HEK293 (cell line): Measurements from ENCODE around the gene SFXN2.

Experiments
- CTCF ChIA-PET: fragments of 350-600 bp; formaldehyde crosslinking; extraction: SDS; loops from one replicate; lab custom pipeline; 2021; ENCODE audit warnings: antibody characterized with exemption; lab: Yijun Ruan, JAX
- POLR2A ChIA-PET: fragments of 300-600 bp; formaldehyde crosslinking; extraction: SDS; loops from one replicate; lab custom pipeline; 2020; ENCODE audit warnings: antibody characterized with exemption, inconsistent platforms; lab: Yijun Ruan, JAX
- H3K27ac ChIP-seq: fragments of 200-500 bp; sonication (Bioruptor generic); 2 replicates; pipeline ENCODE4 v1.5.1; 2014; ENCODE audit warnings: low read depth, low read length, control low read depth, inconsistent platforms; ENCODE audit errors: extremely low read depth
- H3K36me3 ChIP-seq, 2 experiments: fragments of 200-500 bp in 1 of 2; sonication (Bioruptor generic) in 1 of 2; 1 replicate in 1 of 2; 2 replicates in 1 of 2; pipeline ENCODE4 v1.5.1; 2014 to 2017; ENCODE audit warnings: inconsistent platforms in 2 of 2, low read length in 2 of 2; ENCODE audit not compliant: control insufficient read depth in 2 of 2, insufficient read depth in 1 of 2
- H3K4me1 ChIP-seq: fragments of 200-500 bp; sonication (Bioruptor generic); 2 replicates; pipeline ENCODE4 v1.5.1; 2014; ENCODE audit warnings: mild to moderate bottlenecking, low read length, inconsistent platforms; ENCODE audit not compliant: control insufficient read depth, insufficient read depth
- H3K4me3 ChIP-seq: 2 replicates; pipeline ENCODE4 v1.5.1; 2011; ENCODE audit warnings: low read depth, mild to moderate bottlenecking, control low read depth, low read length, moderate library complexity
- H3K9me3 ChIP-seq: fragments of 200-500 bp; sonication (Bioruptor generic); 2 replicates; pipeline ENCODE4 v1.5.1; 2014; ENCODE audit warnings: low read depth, low read length, inconsistent platforms; ENCODE audit not compliant: control insufficient read depth, insufficient read depth
- HOXD13 ChIP-seq: sonication (generic); formaldehyde crosslinking; IDR thresholded peaks from 2 replicates; pipeline ENCODE4 v1.8.0; 2022; ENCODE audit warnings: missing genetic modification reagents, borderline replicate concordance
- KLF1 ChIP-seq: fragments of 450-650 bp; formaldehyde crosslinking; IDR thresholded peaks from 2 replicates; pipeline ENCODE4 v1.5.1; 2016; ENCODE audit warnings: missing biosample characterization, missing genetic modification characterization
- KLF9 ChIP-seq: fragments of 450-650 bp; formaldehyde crosslinking; IDR thresholded peaks from 2 replicates; pipeline ENCODE4 v1.5.1; 2016; ENCODE audit warnings: missing biosample characterization, missing genetic modification characterization, low read depth
- MYNN ChIP-seq: fragments of 450-650 bp; formaldehyde crosslinking; IDR thresholded peaks from 2 replicates; pipeline ENCODE4 v1.5.1; 2016; ENCODE audit warnings: missing biosample characterization, missing genetic modification characterization, borderline replicate concordance
- PRDM6 ChIP-seq: fragments of 450-650 bp; formaldehyde crosslinking; IDR thresholded peaks from 2 replicates; pipeline ENCODE4 v1.5.1; 2017; ENCODE audit warnings: missing biosample characterization, missing genetic modification characterization
- ZBTB48 ChIP-seq: fragments of 450-650 bp; formaldehyde crosslinking; IDR thresholded peaks from 2 replicates; pipeline ENCODE4 v1.5.1; 2016; ENCODE audit warnings: missing biosample characterization, missing genetic modification characterization
- ZFP3 ChIP-seq: fragments of 450-650 bp; formaldehyde crosslinking; IDR thresholded peaks from 2 replicates; pipeline ENCODE4 v1.5.1; 2016; ENCODE audit warnings: low read depth, missing biosample characterization, missing genetic modification characterization
- ZNF10 ChIP-seq: fragments of 450-650 bp; formaldehyde crosslinking; IDR thresholded peaks from 2 replicates; pipeline ENCODE4 v1.5.1; 2017; ENCODE audit warnings: missing biosample characterization, missing genetic modification characterization
- ZNF37A ChIP-seq: fragments of 450-650 bp; IDR thresholded peaks from 2 replicates; pipeline ENCODE4 v1.5.1; 2018; ENCODE audit warnings: missing biosample characterization, missing genetic modification characterization
- ZNF473 ChIP-seq: fragments of 450-650 bp; formaldehyde crosslinking; IDR thresholded peaks from 2 replicates; pipeline ENCODE4 v1.5.1; 2017; ENCODE audit warnings: missing biosample characterization, missing genetic modification characterization
- ZNF510 ChIP-seq: fragments of 450-650 bp; formaldehyde crosslinking; IDR thresholded peaks from 2 replicates; pipeline ENCODE4 v1.5.1; 2018; ENCODE audit warnings: mild to moderate bottlenecking, missing genetic modification characterization, missing biosample characterization; ENCODE audit not compliant: insufficient replicate concordance
- ZNF747 ChIP-seq: fragments of 450-650 bp; formaldehyde crosslinking; IDR thresholded peaks from 2 replicates; pipeline ENCODE4 v1.5.1; 2016; ENCODE audit warnings: missing biosample characterization, missing genetic modification characterization
- ZNF768 ChIP-seq: fragments of 450-650 bp; formaldehyde crosslinking; IDR thresholded peaks from 2 replicates; pipeline ENCODE4 v1.5.1; 2018; ENCODE audit warnings: missing biosample characterization, mild to moderate bottlenecking, missing genetic modification characterization
- ZNF843 ChIP-seq: fragments of 450-650 bp; formaldehyde crosslinking; IDR thresholded peaks from 2 replicates; pipeline ENCODE4 v1.5.1; 2016; ENCODE audit warnings: missing biosample characterization, missing genetic modification characterization
- TF ChIP-seq, protein P1 (sequence below): fragments of 450-650 bp; formaldehyde crosslinking; IDR thresholded peaks from 2 replicates; pipeline ENCODE4 v1.5.1; 2016; ENCODE audit warnings: missing biosample characterization, missing genetic modification characterization, borderline replicate concordance
- TF ChIP-seq, protein P2 (sequence below): fragments of 450-650 bp; formaldehyde crosslinking; IDR thresholded peaks from 2 replicates; pipeline ENCODE4 v1.5.1; 2016; ENCODE audit warnings: missing biosample characterization, missing genetic modification characterization, borderline replicate concordance

The SFXN2 gene

DNA sequence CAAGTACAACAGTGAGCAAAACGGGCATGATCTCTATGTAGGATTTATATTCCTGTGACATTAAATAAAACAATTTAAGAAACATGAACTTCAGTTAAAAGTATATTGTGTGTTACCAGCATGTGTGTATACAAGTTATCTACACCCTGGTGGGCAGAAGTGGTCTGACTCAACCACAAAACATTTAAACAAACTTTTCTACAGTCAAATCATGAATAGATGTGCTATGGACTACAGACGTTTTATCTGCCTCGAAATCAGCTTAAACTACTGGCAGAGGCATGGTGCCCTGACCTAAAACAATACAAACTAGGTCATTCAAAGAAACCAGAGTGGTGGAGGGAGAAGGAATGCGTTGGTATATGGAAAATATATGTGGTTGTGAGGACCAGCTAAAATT, 3.8 kb upstream of the SFXN2 start (continued):
- TF ChIP-seq, protein P1, sequence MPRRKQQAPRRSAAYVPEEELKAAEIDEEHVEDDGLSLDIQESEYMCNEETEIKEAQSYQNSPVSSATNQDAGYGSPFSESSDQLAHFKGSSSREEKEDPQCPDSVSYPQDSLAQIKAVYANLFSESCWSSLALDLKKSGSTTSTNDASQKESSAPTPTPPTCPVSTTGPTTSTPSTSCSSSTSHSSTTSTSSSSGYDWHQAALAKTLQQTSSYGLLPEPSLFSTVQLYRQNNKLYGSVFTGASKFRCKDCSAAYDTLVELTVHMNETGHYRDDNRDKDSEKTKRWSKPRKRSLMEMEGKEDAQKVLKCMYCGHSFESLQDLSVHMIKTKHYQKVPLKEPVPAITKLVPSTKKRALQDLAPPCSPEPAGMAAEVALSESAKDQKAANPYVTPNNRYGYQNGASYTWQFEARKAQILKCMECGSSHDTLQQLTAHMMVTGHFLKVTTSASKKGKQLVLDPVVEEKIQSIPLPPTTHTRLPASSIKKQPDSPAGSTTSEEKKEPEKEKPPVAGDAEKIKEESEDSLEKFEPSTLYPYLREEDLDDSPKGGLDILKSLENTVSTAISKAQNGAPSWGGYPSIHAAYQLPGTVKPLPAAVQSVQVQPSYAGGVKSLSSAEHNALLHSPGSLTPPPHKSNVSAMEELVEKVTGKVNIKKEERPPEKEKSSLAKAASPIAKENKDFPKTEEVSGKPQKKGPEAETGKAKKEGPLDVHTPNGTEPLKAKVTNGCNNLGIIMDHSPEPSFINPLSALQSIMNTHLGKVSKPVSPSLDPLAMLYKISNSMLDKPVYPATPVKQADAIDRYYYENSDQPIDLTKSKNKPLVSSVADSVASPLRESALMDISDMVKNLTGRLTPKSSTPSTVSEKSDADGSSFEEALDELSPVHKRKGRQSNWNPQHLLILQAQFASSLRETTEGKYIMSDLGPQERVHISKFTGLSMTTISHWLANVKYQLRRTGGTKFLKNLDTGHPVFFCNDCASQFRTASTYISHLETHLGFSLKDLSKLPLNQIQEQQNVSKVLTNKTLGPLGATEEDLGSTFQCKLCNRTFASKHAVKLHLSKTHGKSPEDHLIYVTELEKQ (tag by site-specific recombination), result no peak
- TF ChIP-seq ZNF473 (tag by site-specific recombination), result no peak
- no peak for TF ChIP-seq ZNF768 (tag by site-specific recombination)
- peak; percentile 90 for TF ChIP-seq PRDM6
- TF ChIP-seq KLF1 (tag by site-specific recombination), result no peak
- no peak for TF ChIP-seq ZNF510 (tag by site-specific recombination)
- no peak for TF ChIP-seq ZNF747 (tag by site-specific recombination)
- no peak for TF ChIP-seq MYNN (tag by site-specific recombination)
- TF ChIP-seq ZBTB48 (tag by site-specific recombination), result no peak
- TF ChIP-seq ZNF843 (tag by site-specific recombination), result peak; percentile 47; the same call in 1 of the 2 replicates
- TF ChIP-seq HOXD13, result no peak

- no peak overlapping the region for H3K27ac ChIP-seq
- POLR2A ChIA-PET, result interaction anchor here (0.7 to 1.6 kb wide), 2 partner anchors 31 to 84 kb away, joined by 3 to 4 read pairs; partner anchors contain the start of gene WBP1L
- CTCF ChIA-PET, result interaction anchor here (0.7 to 6.7 kb wide), 7 partner anchors 26 to 269 kb away, joined by 3 to 57 read pairs (median 5); no protein-coding TSS in a partner anchor
- H3K9me3 ChIP-seq, result no peaks in the 10 kb centered on the region
- no peak overlapping the region for H3K4me3 ChIP-seq
- no peak for TF ChIP-seq ZFP3 (tag by site-specific recombination)
- TF ChIP-seq PRDM6, result peak; percentile 6; the same call in 1 of the 2 replicates
- TF ChIP-seq ZNF37A (tag by site-specific recombination), result no peak
- no peak for TF ChIP-seq ZNF10 (tag by site-specific recombination)
- TF ChIP-seq, protein P1 (tag by site-specific recombination), result no peak
- no peak for TF ChIP-seq KLF9 (tag by site-specific recombination)
- TF ChIP-seq, protein P2, sequence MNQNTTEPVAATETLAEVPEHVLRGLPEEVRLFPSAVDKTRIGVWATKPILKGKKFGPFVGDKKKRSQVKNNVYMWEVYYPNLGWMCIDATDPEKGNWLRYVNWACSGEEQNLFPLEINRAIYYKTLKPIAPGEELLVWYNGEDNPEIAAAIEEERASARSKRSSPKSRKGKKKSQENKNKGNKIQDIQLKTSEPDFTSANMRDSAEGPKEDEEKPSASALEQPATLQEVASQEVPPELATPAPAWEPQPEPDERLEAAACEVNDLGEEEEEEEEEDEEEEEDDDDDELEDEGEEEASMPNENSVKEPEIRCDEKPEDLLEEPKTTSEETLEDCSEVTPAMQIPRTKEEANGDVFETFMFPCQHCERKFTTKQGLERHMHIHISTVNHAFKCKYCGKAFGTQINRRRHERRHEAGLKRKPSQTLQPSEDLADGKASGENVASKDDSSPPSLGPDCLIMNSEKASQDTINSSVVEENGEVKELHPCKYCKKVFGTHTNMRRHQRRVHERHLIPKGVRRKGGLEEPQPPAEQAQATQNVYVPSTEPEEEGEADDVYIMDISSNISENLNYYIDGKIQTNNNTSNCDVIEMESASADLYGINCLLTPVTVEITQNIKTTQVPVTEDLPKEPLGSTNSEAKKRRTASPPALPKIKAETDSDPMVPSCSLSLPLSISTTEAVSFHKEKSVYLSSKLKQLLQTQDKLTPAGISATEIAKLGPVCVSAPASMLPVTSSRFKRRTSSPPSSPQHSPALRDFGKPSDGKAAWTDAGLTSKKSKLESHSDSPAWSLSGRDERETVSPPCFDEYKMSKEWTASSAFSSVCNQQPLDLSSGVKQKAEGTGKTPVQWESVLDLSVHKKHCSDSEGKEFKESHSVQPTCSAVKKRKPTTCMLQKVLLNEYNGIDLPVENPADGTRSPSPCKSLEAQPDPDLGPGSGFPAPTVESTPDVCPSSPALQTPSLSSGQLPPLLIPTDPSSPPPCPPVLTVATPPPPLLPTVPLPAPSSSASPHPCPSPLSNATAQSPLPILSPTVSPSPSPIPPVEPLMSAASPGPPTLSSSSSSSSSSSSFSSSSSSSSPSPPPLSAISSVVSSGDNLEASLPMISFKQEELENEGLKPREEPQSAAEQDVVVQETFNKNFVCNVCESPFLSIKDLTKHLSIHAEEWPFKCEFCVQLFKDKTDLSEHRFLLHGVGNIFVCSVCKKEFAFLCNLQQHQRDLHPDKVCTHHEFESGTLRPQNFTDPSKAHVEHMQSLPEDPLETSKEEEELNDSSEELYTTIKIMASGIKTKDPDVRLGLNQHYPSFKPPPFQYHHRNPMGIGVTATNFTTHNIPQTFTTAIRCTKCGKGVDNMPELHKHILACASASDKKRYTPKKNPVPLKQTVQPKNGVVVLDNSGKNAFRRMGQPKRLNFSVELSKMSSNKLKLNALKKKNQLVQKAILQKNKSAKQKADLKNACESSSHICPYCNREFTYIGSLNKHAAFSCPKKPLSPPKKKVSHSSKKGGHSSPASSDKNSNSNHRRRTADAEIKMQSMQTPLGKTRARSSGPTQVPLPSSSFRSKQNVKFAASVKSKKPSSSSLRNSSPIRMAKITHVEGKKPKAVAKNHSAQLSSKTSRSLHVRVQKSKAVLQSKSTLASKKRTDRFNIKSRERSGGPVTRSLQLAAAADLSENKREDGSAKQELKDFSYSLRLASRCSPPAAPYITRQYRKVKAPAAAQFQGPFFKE (tag by site-specific recombination), result no peak
- H3K36me3 ChIP-seq, result no peaks in the 10 kb centered on the region; a peak in 1 of 3 replicates
- H3K4me1 ChIP-seq, result peaks cover 17% of the 10 kb centered on the region
These were observed 2.3 kb upstream of the SFXN2 start for GRCh38 chr10:102712089-102712488.
